ENCODE measurements around the gene WBP2. TPM values are rescaled to one million over a fixed set of nuclear protein-coding genes. Genes with fewer than 3 reads are reported as not detected.
A peak's percentile ranks its signal among the peaks of the same experiment; 100 is the strongest.

Gene WBP2
- total RNA-seq, 3 donors from 2014 or later = 99.1 to 114 (median 99.8) TPM

- no peak overlapping the region for H3K4me3 ChIP-seq
- DNase-seq (peak; percentile 73 to 88 (median 84)), ATAC-seq (peak; percentile 76)
- H3K4me1 ChIP-seq (ENCODE audit: low read depth) = peaks cover 31% of the 10 kb centered on the region
- intact Hi-C loops (cut with DNase I, micrococcal nuclease) = no loop called here
- no peak for TF ChIP-seq CTCF (IDR thresholded peaks at IDR 0.05)
- H3K36me3 ChIP-seq (ENCODE audit: low read depth) = peaks cover 2% of the 10 kb centered on the region
- no peaks in the 10 kb centered on the region for H3K9me3 ChIP-seq
Measured at GRCh38 chr17:75844530-75845057, 10.5 kb downstream of the WBP2 start.

GRCh38 chr17:75843577-75844529 lies 11.3 kb downstream of the WBP2 start, which contains the start of gene UNC13D:
Gene UNC13D (minus strand): TSS chr17:75844404. CDS start chr17:75844337, 67 bp downstream.
- Histone ChIP-seq H3K36me3 (ENCODE audit: low read depth) (peaks cover 2% of the 10 kb centered on the region), H3K4me3 (peak within 1 kb of the TSS; percentile 6), H3K4me1 (ENCODE audit: low read depth) (peaks cover 31% of the 10 kb centered on the region), H3K9me3 (no peaks in the 10 kb centered on the region)
- ATAC-seq = peak; percentile 33
- intact Hi-C loops (cut with DNase I, micrococcal nuclease) = no loop called here
- DNase-seq = peak; percentile 46 to 85 (median 70)
- no peak for TF ChIP-seq CTCF (IDR thresholded peaks at IDR 0.05)

GRCh38 chr17:75842963-75843576 lies 12.1 kb downstream of the WBP2 start:
- ATAC-seq (no peak), DNase-seq (no peak)
- Histone ChIP-seq H3K9me3 (no peaks in the 10 kb centered on the region), H3K4me3 (peak overlapping the region; percentile 6), H3K4me1 (ENCODE audit: low read depth) (peaks cover 31% of the 10 kb centered on the region), H3K36me3 (ENCODE audit: low read depth) (peaks cover 2% of the 10 kb centered on the region)
- no peak for TF ChIP-seq CTCF (IDR thresholded peaks at IDR 0.05)
- intact Hi-C loops (cut with DNase I, micrococcal nuclease) = no loop called here

- DNase-seq = no peak
- no peak for ATAC-seq
- no peak for TF ChIP-seq CTCF (IDR thresholded peaks at IDR 0.05)
- Histone ChIP-seq H3K36me3 (ENCODE audit: low read depth) (peaks cover 2% of the 10 kb centered on the region), H3K9me3 (no peaks in the 10 kb centered on the region), H3K4me1 (ENCODE audit: low read depth) (peaks cover 30% of the 10 kb centered on the region), H3K4me3 (no peak overlapping the region)
- intact Hi-C loops (cut with DNase I, micrococcal nuclease) = no loop called here
Measured at GRCh38 chr17:75842411-75842810, 12.7 kb downstream of the WBP2 start.

- Histone ChIP-seq H3K36me3 (ENCODE audit: low read depth) (no peaks in the 10 kb centered on the region), H3K4me3 (no peak overlapping the region), H3K9me3 (no peaks in the 10 kb centered on the region), H3K4me1 (ENCODE audit: low read depth) (peaks cover 15% of the 10 kb centered on the region)
- DNase-seq (no peak), ATAC-seq (no peak)
- TF ChIP-seq CTCF (IDR thresholded peaks at IDR 0.05) = no peak
- intact Hi-C loops (cut with DNase I, micrococcal nuclease) = no loop called here
Measured at GRCh38 chr17:75840799-75841164, 14.4 kb downstream of the WBP2 start.

All from mucosa of descending colon (tissue), 3 donors.